ENCODE data around the gene EYA2.

- TF ChIP-seq EZH2 (IDR thresholded peaks at IDR 0.05) = no peak
- no peak for TF ChIP-seq POLR2AphosphoS5 (IDR thresholded peaks at IDR 0.05; ENCODE audit: borderline replicate concordance, low read depth, low read length)
- TF ChIP-seq FOXP2 (optimal IDR thresholded peaks at IDR 0.05; ENCODE audit: control extremely low read depth, extremely low read length, insufficient read depth) = no peak
Measured at GRCh38 chr20:47148059-47148458, 253.4 kb downstream of the EYA2 start.

Data from SK-N-MC (cell line).